Measurements from ENCODE around the gene NRXN3. TPM values are rescaled to one million over a fixed set of nuclear protein-coding genes. Genes with fewer than 3 reads are reported as not detected.
A peak's percentile ranks its signal among the peaks of the same experiment; 100 is the strongest.
"Not testable (repeated sequence)": the region's sequence is repeated elsewhere in the genome, so short reads cannot be mapped to it uniquely, and the experiment has no call there.

NRXN3 gene
- total RNA-seq, 6 experiments from 2014 or later: 0.07 to 0.28 (median 0.11) TPM; not detected in 2

- Mint-ChIP-seq H3K9me3 (peaks cover 26% of the 10 kb centered on the region), H3K4me1 (ENCODE audit: low read depth) (no peaks in the 10 kb centered on the region), H3K27ac (no peak overlapping the region), H3K36me3 (ENCODE audit: low read depth) (0 out of 2 replicates have a peak, but pooled peaks cover 4% of the 10 kb centered on the region), H3K27me3 (ENCODE audit: insufficient read depth) (no peaks in the 10 kb centered on the region), H3K4me3 (no peak overlapping the region)
- DNase-seq: no peak
- TF ChIP-seq, protein P1, sequence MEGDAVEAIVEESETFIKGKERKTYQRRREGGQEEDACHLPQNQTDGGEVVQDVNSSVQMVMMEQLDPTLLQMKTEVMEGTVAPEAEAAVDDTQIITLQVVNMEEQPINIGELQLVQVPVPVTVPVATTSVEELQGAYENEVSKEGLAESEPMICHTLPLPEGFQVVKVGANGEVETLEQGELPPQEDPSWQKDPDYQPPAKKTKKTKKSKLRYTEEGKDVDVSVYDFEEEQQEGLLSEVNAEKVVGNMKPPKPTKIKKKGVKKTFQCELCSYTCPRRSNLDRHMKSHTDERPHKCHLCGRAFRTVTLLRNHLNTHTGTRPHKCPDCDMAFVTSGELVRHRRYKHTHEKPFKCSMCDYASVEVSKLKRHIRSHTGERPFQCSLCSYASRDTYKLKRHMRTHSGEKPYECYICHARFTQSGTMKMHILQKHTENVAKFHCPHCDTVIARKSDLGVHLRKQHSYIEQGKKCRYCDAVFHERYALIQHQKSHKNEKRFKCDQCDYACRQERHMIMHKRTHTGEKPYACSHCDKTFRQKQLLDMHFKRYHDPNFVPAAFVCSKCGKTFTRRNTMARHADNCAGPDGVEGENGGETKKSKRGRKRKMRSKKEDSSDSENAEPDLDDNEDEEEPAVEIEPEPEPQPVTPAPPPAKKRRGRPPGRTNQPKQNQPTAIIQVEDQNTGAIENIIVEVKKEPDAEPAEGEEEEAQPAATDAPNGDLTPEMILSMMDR (IDR thresholded peaks at IDR 0.05): no peak
These were observed 1588.8 kb downstream of the NRXN3 start for GRCh38 chr14:79758985-79759384.

- H3K27ac Mint-ChIP-seq: no peak overlapping the region
- H3K9me3 Mint-ChIP-seq: peaks cover 33% of the 10 kb centered on the region
- no peaks in the 10 kb centered on the region for H3K4me1 Mint-ChIP-seq (ENCODE audit: low read depth)
- 0 out of 2 replicates have a peak, but pooled peaks cover under 1% of the 10 kb centered on the region for H3K36me3 Mint-ChIP-seq (ENCODE audit: low read depth)
- H3K27me3 Mint-ChIP-seq (ENCODE audit: insufficient read depth): no peaks in the 10 kb centered on the region
- TF ChIP-seq, protein P1 (IDR thresholded peaks at IDR 0.05): no peak
- no peak overlapping the region for H3K4me3 Mint-ChIP-seq
- no peak for DNase-seq
These were observed 1594.2 kb downstream of the NRXN3 start for GRCh38 chr14:79764323-79764722.

GRCh38 chr14:79766511-79766910 is 1596.3 kb downstream of the NRXN3 start:
- Mint-ChIP-seq H3K27ac (no peak overlapping the region), H3K27me3 (ENCODE audit: insufficient read depth) (no peaks in the 10 kb centered on the region)

GRCh38 chr14:79767251-79767650 is 1597.1 kb downstream of the NRXN3 start:
- TF ChIP-seq, protein P1 (IDR thresholded peaks at IDR 0.05): no peak
- peaks cover 31% of the 10 kb centered on the region for H3K9me3 Mint-ChIP-seq
- no peak for DNase-seq
- H3K36me3 Mint-ChIP-seq (ENCODE audit: low read depth): peaks cover 4% of the 10 kb centered on the region; the same call in 1 of the 2 replicates
- H3K4me1 Mint-ChIP-seq (ENCODE audit: low read depth): no peaks in the 10 kb centered on the region
- H3K27ac Mint-ChIP-seq: no peak overlapping the region
- H3K4me3 Mint-ChIP-seq: no peak overlapping the region
- H3K27me3 Mint-ChIP-seq (ENCODE audit: insufficient read depth): no peaks in the 10 kb centered on the region

More at GRCh38 chr14:79766511-79766910, 1596.3 kb downstream of the NRXN3 start:
- peaks cover 31% of the 10 kb centered on the region for H3K9me3 Mint-ChIP-seq
- no peak overlapping the region for H3K4me3 Mint-ChIP-seq
- DNase-seq: no peak
- H3K36me3 Mint-ChIP-seq (ENCODE audit: low read depth): peaks cover 4% of the 10 kb centered on the region; the same call in 1 of the 2 replicates
- H3K4me1 Mint-ChIP-seq (ENCODE audit: low read depth): no peaks in the 10 kb centered on the region
- TF ChIP-seq, protein P1 (IDR thresholded peaks at IDR 0.05): no peak

DNA sequence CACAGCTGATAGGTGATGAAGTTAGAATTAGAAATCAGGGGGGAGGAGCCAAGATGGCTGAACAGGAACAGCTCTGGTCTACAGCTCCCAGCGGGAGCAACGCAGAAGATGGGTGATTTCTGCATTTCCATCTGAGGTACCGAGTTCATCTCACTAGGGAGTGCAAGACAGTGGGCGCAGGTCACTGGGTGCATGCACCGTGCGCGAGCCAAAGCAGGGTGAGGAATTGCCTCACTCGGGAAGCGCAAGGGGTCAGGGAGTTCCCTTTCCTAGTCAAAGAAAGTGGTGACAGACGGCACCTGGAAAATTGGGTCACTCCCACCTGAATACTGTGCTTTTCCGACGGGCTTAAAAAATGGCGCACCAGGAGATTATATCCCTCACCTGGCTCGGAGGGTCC is 1597.5 kb downstream of the NRXN3 start:
- peaks cover 28% of the 10 kb centered on the region for H3K9me3 Mint-ChIP-seq
- not testable (repeated sequence) for H3K4me1 Mint-ChIP-seq (ENCODE audit: low read depth); H3K27me3 Mint-ChIP-seq (ENCODE audit: insufficient read depth); H3K36me3 Mint-ChIP-seq (ENCODE audit: low read depth); DNase-seq; H3K4me3 Mint-ChIP-seq; H3K27ac Mint-ChIP-seq

GRCh38 chr14:79781882-79782281 is 1611.7 kb downstream of the NRXN3 start:
- Mint-ChIP-seq H3K36me3 (ENCODE audit: low read depth) (no peaks in the 10 kb centered on the region), H3K4me3 (no peak overlapping the region), H3K27me3 (ENCODE audit: insufficient read depth) (no peaks in the 10 kb centered on the region), H3K4me1 (ENCODE audit: low read depth) (no peaks in the 10 kb centered on the region), H3K9me3 (peaks cover 28% of the 10 kb centered on the region), H3K27ac (no peak overlapping the region)
- peak; percentile 8 for DNase-seq
- TF ChIP-seq, protein P1 (IDR thresholded peaks at IDR 0.05): no peak
